ENCODE data around the gene JMJD8. TPM values are rescaled to one million over a fixed set of nuclear protein-coding genes. Genes with fewer than 3 reads are reported as not detected.

JMJD8 gene
- total and polyA plus RNA-seq, 9 of the 15 experiments (the other 6 are each of a cell fraction or from before 2014, with no cell fraction given): 1.2 to 50.6 (median 29.3) TPM

DNA sequence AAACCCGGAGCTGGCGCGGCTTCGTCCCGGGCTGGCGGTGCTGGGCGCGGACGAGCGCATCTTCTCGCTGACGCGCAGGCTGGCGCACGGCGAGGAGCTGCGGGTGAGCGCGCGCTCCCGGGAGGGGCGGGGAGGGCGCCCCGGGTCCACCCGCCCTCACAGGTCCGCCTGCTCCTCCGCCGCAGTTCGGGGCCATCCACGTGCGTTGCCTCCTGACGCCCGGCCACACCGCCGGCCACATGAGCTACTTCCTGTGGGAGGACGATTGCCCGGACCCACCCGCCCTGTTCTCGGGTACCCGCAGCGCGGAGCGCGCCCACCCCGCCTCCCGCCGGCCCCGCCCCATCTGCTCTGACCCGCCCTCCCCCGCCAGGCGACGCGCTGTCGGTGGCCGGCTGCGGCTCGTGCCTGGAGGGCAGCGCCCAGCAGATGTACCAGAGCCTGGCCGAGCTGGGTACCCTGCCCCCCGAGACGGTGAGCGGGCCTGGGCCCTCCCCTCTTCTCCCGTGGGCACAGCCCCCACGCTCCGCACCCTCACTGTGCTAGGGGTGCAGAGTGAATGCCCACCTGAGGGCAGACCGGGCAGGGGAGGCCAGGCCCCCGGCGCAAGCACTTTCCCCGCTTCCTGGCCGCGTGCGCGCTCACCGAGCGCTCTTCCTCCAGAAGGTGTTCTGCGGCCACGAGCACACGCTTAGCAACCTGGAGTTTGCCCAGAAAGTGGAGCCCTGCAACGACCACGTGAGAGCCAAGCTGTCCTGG is 44.2 kb upstream of the JMJD8 start (continued):
- TF ChIP-seq SRF (CRISPR knock-in tag; IDR thresholded peaks at IDR 0.05) (no peak; a peak in 1 of 4 replicates), SMAD1 (IDR thresholded peaks at IDR 0.05; ENCODE audit: low read depth, low read length, partially characterized antibody) (no peak), SMAD3 (CRISPR knock-in tag; conservative IDR thresholded peaks at IDR 0.05) (no peak), U2AF1 (optimal IDR thresholded peaks at IDR 0.05; ENCODE audit: low read depth, low read length) (no peak), NFE2 (IDR thresholded peaks at IDR 0.05; ENCODE audit: low read depth) (no peak), ZNF165 (CRISPR knock-in tag; IDR thresholded peaks at IDR 0.05; ENCODE audit: borderline replicate concordance) (no peak), CCAR2 (IDR thresholded peaks at IDR 0.05; ENCODE audit: low read depth, low read length) (no peak), TAF9B (IDR thresholded peaks at IDR 0.05; ENCODE audit: partially characterized antibody) (no peak), ZNF57 (CRISPR knock-in tag; IDR thresholded peaks at IDR 0.05) (no peak), SMAD4 (CRISPR knock-in tag; conservative IDR thresholded peaks at IDR 0.05) (no peak), SIRT6 (IDR thresholded peaks at IDR 0.05; ENCODE audit: low read depth, low read length) (no peak), GATA2 (CRISPR knock-in tag; IDR thresholded peaks at IDR 0.05) (no peak), BCOR (IDR thresholded peaks at IDR 0.05) (no peak), GABPB2 (CRISPR knock-in tag; conservative IDR thresholded peaks at IDR 0.05) (no peak), PTTG1 (tag; IDR thresholded peaks at IDR 0.05; ENCODE audit: low read depth) (no peak), ZNF589 (CRISPR knock-in tag; IDR thresholded peaks at IDR 0.05; ENCODE audit: low read depth) (no peak), SIN3B (IDR thresholded peaks at IDR 0.05; ENCODE audit: low read depth) (no peak), PPARD (CRISPR knock-in tag; IDR thresholded peaks at IDR 0.05) (no peak), ZFP91 (CRISPR knock-in tag; IDR thresholded peaks at IDR 0.05) (no peak)
- TF ChIP-seq, protein P1, sequence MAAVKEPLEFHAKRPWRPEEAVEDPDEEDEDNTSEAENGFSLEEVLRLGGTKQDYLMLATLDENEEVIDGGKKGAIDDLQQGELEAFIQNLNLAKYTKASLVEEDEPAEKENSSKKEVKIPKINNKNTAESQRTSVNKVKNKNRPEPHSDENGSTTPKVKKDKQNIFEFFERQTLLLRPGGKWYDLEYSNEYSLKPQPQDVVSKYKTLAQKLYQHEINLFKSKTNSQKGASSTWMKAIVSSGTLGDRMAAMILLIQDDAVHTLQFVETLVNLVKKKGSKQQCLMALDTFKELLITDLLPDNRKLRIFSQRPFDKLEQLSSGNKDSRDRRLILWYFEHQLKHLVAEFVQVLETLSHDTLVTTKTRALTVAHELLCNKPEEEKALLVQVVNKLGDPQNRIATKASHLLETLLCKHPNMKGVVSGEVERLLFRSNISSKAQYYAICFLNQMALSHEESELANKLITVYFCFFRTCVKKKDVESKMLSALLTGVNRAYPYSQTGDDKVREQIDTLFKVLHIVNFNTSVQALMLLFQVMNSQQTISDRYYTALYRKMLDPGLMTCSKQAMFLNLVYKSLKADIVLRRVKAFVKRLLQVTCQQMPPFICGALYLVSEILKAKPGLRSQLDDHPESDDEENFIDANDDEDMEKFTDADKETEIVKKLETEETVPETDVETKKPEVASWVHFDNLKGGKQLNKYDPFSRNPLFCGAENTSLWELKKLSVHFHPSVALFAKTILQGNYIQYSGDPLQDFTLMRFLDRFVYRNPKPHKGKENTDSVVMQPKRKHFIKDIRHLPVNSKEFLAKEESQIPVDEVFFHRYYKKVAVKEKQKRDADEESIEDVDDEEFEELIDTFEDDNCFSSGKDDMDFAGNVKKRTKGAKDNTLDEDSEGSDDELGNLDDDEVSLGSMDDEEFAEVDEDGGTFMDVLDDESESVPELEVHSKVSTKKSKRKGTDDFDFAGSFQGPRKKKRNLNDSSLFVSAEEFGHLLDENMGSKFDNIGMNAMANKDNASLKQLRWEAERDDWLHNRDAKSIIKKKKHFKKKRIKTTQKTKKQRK (IDR thresholded peaks at IDR 0.05; ENCODE audit: borderline replicate concordance, low read depth, low read length): no peak

Measured in K562 (cell line).